Activated T-cell treated with anti-CD3 and anti-CD28 coated beads, Interleukin-2, amount 50 U/mL, for 72 hours (primary cell): Measurements from ENCODE around the gene ARL4A. TPM values are rescaled to one million over a fixed set of nuclear protein-coding genes. Genes with fewer than 3 reads are reported as not detected.
"Not testable (repeated sequence)": the region's sequence is repeated elsewhere in the genome, so short reads cannot be mapped to it uniquely, and the experiment has no call there.

Experiments used
- ATAC-seq, 2 donors: fragments of 150-1000 bp; cut with Tn5 transposase; replicated peaks in 1 of 2; 2 replicates each; pipeline ENCODE4 v1.10.0; 2021; ENCODE audit warnings: moderate library complexity in 2 of 2, mild to moderate bottlenecking in 1 of 2
- DNase-seq, 2 donors: peaks; one replicate each; pipeline ENCODE4 v3.0.0; 2021 to 2022; ENCODE audit warnings: mixed read lengths in 1 of 2
- H3K27ac Mint-ChIP-seq: one replicate; pipeline ENCODE4 v1.8.0; 2022; ENCODE audit warnings: mild to moderate bottlenecking, moderate library complexity, mixed read lengths
- H3K27me3 Mint-ChIP-seq: one replicate; pipeline ENCODE4 v1.8.0; 2022; ENCODE audit warnings: low read depth, mixed read lengths
- H3K36me3 Mint-ChIP-seq, 2 donors: one replicate each; pipeline ENCODE4 v1.8.0; 2022; ENCODE audit warnings: mixed read lengths in 2 of 2, mild to moderate bottlenecking in 1 of 2; ENCODE audit not compliant: insufficient read depth in 2 of 2
- H3K4me1 Mint-ChIP-seq: one replicate; pipeline ENCODE4 v1.8.0; 2022; ENCODE audit warnings: low read depth, mixed read lengths
- H3K4me3 Mint-ChIP-seq, 2 donors: one replicate each; pipeline ENCODE4 v1.8.0; 2022; ENCODE audit warnings: mild to moderate bottlenecking in 2 of 2, mixed read lengths in 2 of 2, moderate library complexity in 2 of 2
- H3K9me3 Mint-ChIP-seq, 2 donors: one replicate each; pipeline ENCODE4 v1.8.0; 2022; ENCODE audit warnings: mixed read lengths in 2 of 2
- total RNA-seq, 2 donors: library from RNA; stranded (reverse); gene quantifications; one replicate each; pipeline ENCODE4 v1.2.3, GENCODE V29; 2022

The ARL4A gene, protein sequence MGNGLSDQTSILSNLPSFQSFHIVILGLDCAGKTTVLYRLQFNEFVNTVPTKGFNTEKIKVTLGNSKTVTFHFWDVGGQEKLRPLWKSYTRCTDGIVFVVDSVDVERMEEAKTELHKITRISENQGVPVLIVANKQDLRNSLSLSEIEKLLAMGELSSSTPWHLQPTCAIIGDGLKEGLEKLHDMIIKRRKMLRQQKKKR
- 10 to 100 TPM; 12.1 to 13.5 TPM for total RNA-seq

DNA sequence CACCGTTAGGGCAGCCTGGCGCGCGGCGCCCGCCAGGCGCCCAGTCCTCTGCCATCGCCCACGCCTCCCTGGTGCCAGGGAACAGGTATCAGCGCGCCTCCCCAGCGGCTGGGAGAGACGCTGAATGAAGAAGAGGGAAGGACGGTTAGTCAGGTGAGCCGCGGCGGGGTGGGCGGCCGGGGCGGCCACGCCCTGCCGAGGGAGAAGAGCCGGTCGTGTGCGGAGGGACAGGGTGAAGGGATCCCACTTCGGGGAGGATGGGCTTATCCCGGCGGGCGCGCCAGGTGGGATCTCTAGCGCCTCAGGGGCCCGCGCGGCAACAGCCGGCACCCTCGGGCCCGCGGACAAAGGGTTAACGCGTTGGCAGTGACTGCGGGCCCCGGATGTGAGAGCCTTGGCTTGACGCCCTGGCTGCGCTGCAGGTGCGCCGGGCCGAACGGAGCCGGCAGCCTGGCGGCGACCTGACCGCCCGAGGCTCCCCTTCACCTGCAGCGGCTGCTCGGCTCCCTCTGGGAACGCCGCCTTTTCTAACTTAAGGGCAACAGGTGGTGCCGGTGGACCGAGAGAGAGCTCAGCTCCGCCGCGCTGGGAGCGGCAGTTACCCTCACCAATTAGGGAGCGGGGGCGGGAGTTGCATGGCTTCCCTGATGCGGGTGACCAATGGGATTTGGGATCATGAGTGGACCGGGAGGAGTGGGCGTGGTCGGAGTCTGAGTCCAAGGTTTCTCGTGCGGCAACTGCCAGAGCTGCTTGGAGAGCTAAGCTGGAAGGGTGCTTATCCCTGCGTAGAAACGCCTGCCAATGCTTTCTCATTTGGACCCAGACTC is at the start of gene ARL4A:
TSS of gene ARL4A (plus strand) at position 743 of the 827 bp plus-strand sequence. CDS start 622 bp downstream, outside the sequence.
- H3K9me3 Mint-ChIP-seq, result no peaks in the 10 kb centered on the region
- peaks cover 24% of the 10 kb centered on the region for H3K4me1 Mint-ChIP-seq
- peak within 1 kb of the TSS; percentile 86 for H3K27ac Mint-ChIP-seq
- peak; percentile 90 to 93 for DNase-seq
- no peaks in the 10 kb centered on the region for H3K27me3 Mint-ChIP-seq
- peak; percentile 63 to 65 for ATAC-seq
- no peaks in the 10 kb centered on the region for H3K36me3 Mint-ChIP-seq
- peak within 1 kb of the TSS; percentile 97 to 99 for H3K4me3 Mint-ChIP-seq

DNA sequence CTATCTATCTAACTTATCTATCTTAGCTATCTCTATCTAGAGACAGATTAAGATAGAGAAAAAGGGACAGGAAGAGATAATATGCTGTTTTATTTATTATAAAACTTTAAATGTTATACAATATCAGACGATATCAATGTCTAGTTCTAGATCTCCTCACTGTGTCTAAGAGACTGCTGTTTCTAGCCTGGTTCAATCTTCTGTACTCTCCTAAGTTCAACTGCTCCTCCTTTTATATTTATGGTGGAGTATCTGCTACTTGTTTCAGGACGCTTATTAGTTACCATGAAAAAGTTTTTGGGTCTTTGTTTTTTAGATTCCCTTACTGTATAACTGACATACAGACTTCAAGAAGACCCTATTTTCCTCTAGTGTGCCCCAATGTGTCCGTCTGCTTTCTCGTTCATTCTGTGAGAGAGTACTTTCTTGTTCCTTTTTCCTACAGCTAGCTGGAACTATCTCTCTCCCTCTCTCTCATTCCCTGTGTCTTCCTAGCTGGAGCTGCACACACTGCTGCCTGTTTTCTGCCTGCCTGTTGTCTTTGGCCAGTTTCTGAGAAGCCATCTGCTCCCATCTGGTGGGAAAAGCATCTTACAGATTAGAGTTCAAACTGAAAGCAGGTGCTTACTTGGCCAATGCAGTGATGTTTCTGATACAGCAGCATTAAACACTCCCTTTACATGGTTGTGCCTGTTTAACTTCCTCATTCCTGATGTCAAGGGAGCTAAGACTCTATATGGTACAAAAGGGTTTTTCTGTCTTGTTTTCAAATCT is 49.4 kb upstream of the ARL4A start:
- Mint-ChIP-seq H3K9me3 (no peaks in the 10 kb centered on the region), H3K27ac (peak overlapping the region; percentile 69), H3K36me3 (no peaks in the 10 kb centered on the region), H3K27me3 (no peaks in the 10 kb centered on the region), H3K4me3 (peak overlapping the region; percentile 70 to 73), H3K4me1 (peaks cover 10% of the 10 kb centered on the region)
- DNase-seq, result no peak
- peak in 1 of 2 donors; percentile 60 for ATAC-seq

DNA sequence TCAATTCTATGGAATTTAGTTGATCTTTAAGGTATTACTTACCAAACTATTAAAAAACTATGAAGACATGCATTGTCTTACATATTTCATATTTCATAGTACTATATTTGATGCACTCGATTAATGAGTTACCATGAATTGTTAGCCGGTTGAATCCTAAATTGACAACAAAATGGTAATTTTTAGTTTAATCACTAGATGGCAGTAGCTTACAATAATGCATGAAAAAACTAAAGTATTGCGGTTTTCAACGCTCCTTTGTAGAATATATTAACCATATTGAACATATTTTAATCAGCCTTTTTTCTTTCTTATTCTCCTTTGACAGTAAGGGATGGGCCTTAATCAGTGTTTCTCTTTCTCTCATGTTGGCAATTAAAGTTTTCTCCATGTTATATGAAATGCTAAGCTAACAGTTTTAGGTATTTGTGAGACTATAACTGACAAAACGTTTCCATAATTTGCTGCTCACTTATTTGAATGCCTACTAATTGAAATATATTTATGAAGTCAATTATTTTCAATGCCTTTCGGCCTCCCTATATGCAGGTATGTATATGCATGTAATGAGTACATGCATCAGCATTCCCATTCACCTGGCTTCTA is 48.5 kb upstream of the ARL4A start:
- Mint-ChIP-seq H3K27ac (no peak overlapping the region), H3K4me3 (no peak overlapping the region), H3K4me1 (peaks cover 10% of the 10 kb centered on the region), H3K9me3 (no peaks in the 10 kb centered on the region), H3K36me3 (no peaks in the 10 kb centered on the region), H3K27me3 (no peaks in the 10 kb centered on the region)
- ATAC-seq, result peak in 1 of 2 donors; percentile 25
- no peak for DNase-seq

DNA sequence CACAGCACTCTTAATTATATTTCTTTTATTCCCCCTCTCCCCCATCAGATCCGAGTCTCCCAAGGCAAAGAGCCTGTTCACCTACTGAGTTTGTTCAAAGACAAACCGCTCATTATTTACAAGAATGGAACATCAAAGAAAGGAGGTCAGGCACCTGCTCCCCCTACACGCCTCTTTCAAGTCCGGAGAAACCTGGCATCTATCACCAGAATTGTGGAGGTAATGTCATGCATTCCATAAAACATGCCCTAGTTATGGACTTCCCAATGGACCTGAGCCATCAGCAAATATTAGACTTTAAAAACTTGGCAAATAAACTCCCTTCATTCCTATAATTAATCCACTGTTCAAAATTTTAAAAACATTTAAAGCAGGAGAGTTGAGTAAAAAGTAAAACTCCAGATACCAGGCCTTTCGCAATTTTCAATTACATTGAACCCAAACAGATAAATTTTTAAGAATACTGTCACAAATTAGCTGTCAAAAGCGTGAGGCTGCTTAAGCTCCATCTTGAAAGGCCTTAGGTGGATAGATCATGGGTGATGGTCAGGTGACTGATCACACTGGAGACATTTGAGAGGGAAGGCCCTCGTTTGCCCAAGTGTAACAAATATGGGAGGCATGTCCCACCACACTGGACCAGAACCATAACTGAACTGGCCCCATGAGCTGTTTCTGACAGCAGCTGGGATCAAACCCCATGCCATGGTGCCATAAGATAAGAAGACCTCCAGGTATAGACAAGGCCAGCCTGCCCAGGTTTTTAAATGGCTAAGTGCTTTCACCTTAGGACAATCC is 46.9 kb upstream of the ARL4A start:
- no peak overlapping the region for H3K4me3 Mint-ChIP-seq
- no peaks in the 10 kb centered on the region for H3K27me3 Mint-ChIP-seq
- no peak for DNase-seq
- H3K27ac Mint-ChIP-seq, result no peak overlapping the region
- H3K36me3 Mint-ChIP-seq, result no peaks in the 10 kb centered on the region
- H3K4me1 Mint-ChIP-seq, result peaks cover 10% of the 10 kb centered on the region
- no peaks in the 10 kb centered on the region for H3K9me3 Mint-ChIP-seq
- ATAC-seq, result no peak

DNA sequence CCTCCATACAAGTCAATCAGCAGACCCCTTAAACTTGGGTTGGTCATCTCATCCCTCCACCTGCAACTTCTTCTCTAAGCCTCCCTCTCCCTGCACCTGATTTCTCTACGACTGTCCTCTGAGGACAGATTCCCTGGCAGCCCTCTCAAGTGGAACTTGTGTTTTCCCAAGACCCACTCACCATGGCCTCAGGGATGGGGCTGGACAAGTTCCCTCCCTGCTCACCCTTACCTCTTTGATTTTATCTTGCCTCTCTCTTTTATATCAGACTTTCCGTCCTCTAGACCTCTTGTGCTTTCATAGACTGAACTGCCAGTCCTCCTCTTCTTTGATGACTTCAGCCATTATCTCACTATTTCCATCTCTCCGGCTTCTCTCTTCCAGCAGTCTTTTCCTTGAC is 46.2 kb upstream of the ARL4A start:
- H3K36me3 Mint-ChIP-seq, result no peaks in the 10 kb centered on the region
- H3K9me3 Mint-ChIP-seq, result no peaks in the 10 kb centered on the region
- no peaks in the 10 kb centered on the region for H3K27me3 Mint-ChIP-seq
- H3K4me1 Mint-ChIP-seq, result peaks cover 3% of the 10 kb centered on the region
- H3K27ac Mint-ChIP-seq, result no peak overlapping the region
- DNase-seq (no peak), ATAC-seq (no peak)
- no peak overlapping the region for H3K4me3 Mint-ChIP-seq

DNA sequence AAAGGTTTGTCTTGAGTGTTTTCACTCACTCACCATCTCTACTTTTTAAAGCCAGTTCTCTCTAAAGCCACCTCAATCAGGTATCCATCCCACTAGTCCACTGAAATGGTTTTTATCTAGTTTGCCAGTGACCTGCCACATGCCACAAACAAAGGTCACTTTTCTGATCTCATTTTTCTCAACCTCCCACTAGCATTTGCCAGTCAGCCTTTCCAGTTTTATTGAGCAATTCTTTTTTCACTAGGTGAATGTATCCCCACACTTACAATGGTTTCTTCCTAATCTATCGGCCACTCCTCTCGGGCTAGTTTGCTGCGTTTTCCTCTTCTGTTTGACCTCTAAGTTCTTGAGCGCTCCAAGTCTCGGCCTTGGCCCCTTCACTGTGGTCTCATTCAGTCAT is 44.9 kb upstream of the ARL4A start:
- Mint-ChIP-seq H3K27ac (no peak overlapping the region), H3K4me3 (no peak overlapping the region), H3K4me1 (no peaks in the 10 kb centered on the region), H3K36me3 (no peaks in the 10 kb centered on the region), H3K9me3 (no peaks in the 10 kb centered on the region), H3K27me3 (no peaks in the 10 kb centered on the region)
- DNase-seq (no peak), ATAC-seq (no peak)

DNA sequence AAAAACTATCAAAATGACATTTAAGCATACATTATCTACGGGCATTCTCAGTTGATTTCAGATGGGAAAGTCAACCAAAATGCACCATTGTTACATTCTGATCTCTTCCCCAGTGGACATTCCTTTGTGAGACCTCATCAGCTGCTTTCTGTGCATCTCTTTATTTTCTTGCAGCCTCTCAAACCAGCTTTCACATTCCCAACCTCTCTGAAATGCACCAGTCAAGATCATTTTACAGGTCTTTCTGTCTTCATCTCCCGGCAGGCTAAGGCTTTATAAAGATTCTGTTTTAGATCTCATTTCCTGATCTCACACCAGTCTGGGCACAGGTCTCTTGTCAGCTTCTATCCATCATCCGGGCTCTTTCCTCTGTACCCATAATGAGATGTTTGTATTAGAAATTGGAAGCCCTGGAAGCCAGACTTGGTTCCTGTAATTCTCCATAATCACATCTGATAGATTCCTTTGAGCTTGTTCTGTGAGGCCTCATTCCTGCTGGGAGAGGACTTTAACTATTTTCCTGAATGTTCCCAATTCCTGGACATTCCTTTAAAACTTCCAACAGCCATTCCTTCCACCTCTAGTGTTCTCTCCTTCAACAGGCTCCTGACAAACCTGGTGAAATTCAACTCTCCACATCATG is 44.3 kb upstream of the ARL4A start:
- no peaks in the 10 kb centered on the region for H3K27me3 Mint-ChIP-seq
- no peak overlapping the region for H3K4me3 Mint-ChIP-seq

DNA sequence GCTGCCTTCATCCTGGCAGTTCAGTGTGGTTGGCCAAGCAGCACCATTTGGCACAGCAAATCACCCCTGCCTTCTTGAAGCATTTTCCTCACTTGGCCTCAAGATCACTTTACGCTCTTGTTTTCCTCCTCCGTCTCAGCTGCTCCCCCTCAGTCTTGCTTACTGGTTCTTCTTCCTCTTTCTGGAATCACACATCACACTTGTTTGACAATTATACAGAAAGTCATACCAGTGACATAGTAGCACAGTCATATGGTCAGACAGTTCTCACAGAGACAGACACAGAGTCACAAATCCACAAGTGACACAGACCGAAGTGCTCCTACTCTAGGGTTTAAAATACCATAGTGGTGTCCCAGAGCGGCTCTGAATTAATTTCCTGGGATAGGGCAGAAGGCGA is 43.8 kb upstream of the ARL4A start:
- Mint-ChIP-seq H3K4me1 (no peaks in the 10 kb centered on the region), H3K4me3 (no peak overlapping the region), H3K36me3 (no peaks in the 10 kb centered on the region), H3K9me3 (no peaks in the 10 kb centered on the region), H3K27ac (no peak overlapping the region), H3K27me3 (no peaks in the 10 kb centered on the region)
- ATAC-seq (no peak), DNase-seq (no peak)

More for the DNA sequence above, 44.3 kb upstream of the ARL4A start:
- no peak for DNase-seq
- no peaks in the 10 kb centered on the region for H3K9me3 Mint-ChIP-seq
- no peaks in the 10 kb centered on the region for H3K4me1 Mint-ChIP-seq
- H3K36me3 Mint-ChIP-seq, result no peaks in the 10 kb centered on the region
- H3K27ac Mint-ChIP-seq, result no peak overlapping the region
- ATAC-seq, result no peak

DNA sequence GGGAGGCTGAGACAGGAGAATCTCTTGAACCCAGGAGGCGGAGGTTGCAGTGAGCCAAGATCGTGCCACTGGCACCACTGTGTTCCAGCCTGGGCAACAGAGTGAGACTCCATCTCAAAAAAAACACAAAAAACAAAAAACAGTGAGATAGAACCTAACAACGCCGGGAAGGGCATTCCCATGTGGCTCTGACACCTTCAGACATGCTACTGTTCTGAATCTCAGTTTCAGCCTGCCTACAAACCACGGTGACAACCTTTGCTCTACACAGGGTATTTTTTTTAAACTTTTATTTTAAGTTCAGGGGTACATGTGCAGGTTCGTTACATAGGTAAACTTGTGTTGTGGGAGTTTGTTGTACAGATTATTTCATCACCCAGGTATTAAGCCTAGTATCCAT is 42.2 kb upstream of the ARL4A start:
- H3K27me3 Mint-ChIP-seq, H3K4me1 Mint-ChIP-seq, ATAC-seq, H3K27ac Mint-ChIP-seq, H3K36me3 Mint-ChIP-seq, DNase-seq, H3K9me3 Mint-ChIP-seq, H3K4me3 Mint-ChIP-seq: not testable (repeated sequence)

DNA sequence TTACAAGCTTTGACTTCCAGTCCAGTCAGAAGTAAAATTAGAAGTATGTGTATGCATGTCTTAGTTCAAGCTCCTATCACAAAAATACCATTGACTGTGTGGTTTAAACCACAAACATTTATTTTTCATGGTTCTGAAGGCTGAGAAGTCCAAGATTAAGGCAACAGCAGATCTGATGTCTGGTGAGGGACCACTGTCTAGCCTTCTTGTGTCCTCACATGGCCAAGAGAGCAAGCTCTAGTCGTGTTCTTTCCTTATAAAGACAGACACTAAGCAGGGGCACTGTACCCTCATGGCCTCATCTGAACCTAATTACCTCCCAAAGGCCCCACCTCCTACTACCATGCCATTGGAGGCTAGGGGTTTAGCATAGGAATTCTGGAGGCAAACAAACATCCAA is 41.3 kb upstream of the ARL4A start:
- Mint-ChIP-seq H3K4me1 (no peaks in the 10 kb centered on the region), H3K27me3 (no peaks in the 10 kb centered on the region), H3K9me3 (no peaks in the 10 kb centered on the region), H3K27ac (no peak overlapping the region), H3K4me3 (no peak overlapping the region), H3K36me3 (no peaks in the 10 kb centered on the region)
- DNase-seq (no peak), ATAC-seq (no peak)

DNA sequence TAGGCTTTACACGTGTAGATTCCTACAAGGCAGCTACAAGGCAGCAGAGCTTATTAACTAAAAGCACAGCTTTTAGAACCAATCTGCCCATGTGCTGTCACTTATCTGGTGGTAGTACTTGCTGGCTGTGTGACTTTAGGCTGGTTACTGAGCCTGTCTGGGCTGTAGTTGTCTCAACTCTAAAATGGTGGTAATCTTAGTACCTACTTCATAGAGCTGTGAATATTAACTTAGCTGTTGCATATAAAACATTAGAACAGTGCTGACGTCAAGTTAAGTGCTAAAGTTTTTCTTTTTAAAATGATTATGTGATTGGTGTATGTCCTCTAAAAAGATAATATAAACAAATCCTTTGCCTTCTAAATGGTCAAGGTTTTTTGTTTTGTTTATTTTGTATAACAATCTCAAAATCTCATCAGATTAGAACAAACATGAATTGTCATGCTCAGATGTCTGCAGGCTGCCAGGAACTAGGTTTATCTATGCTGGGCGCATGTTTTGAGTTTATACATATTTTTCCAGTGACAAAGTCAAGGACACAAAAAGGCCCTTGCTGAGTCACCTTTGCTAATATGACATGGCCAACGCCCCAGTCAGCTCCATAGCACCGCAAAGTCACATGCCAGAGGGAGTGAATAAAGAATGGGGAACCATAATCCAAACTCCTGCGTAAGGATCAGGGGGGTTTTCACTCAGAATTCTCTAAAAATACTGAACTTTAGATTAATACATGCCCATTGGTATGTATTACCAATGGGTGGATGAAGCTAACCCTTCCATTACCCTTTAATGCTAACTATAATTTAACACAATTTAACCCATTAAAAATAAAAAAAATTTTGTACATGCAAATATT is 39.8 kb upstream of the ARL4A start:
- no peaks in the 10 kb centered on the region for H3K4me1 Mint-ChIP-seq
- no peaks in the 10 kb centered on the region for H3K27me3 Mint-ChIP-seq
- no peak overlapping the region for H3K27ac Mint-ChIP-seq
- DNase-seq (no peak), ATAC-seq (no peak)
- H3K9me3 Mint-ChIP-seq, result no peaks in the 10 kb centered on the region
- no peaks in the 10 kb centered on the region for H3K36me3 Mint-ChIP-seq
- H3K4me3 Mint-ChIP-seq, result no peak overlapping the region
